MCF 10A (cell line): ENCODE measurements around the gene TSFM. TPM values are rescaled to one million over a fixed set of nuclear protein-coding genes. Genes with fewer than 3 reads are reported as not detected.

Source experiments
- BruUV-seq: library from RNA; stranded (reverse); fragments of 400-500 nt; replicated peaks from 2 replicates; lab custom pipeline; 2021; lab: Mats Ljungman, UMichigan
- CTCF ChIA-PET: fragments of 300-600 bp; sonication (Branson Sonifier 250); formaldehyde crosslinking; extraction: SDS; loops from one replicate; lab custom pipeline; 2021; ENCODE audit warnings: antibody characterized with exemption, inconsistent platforms; lab: Yijun Ruan, JAX
- POLR2A ChIA-PET: fragments of 300-600, 350-650 bp; sonication (Branson Sonifier 250); formaldehyde crosslinking; extraction: SDS; loops from one replicate; lab custom pipeline; 2020; ENCODE audit warnings: antibody characterized with exemption, inconsistent platforms; lab: Yijun Ruan, JAX
- DNase-seq: peaks from one replicate; pipeline ENCODE4 v3.0.0-alpha.2; 2018; ENCODE audit not compliant: unreplicated experiment
- H3K27ac Mint-ChIP-seq: one replicate; pipeline ENCODE4 v1.8.0; 2022; ENCODE audit warnings: mild to moderate bottlenecking, low read depth, mixed read lengths; ENCODE audit not compliant: unreplicated experiment
- H3K27me3 Mint-ChIP-seq: one replicate; pipeline ENCODE4 v1.8.0; 2022; ENCODE audit warnings: mixed read lengths; ENCODE audit not compliant: insufficient read depth, unreplicated experiment
- H3K36me3 Mint-ChIP-seq: one replicate; pipeline ENCODE4 v1.8.0; 2022; ENCODE audit warnings: mild to moderate bottlenecking, moderate library complexity, mixed read lengths; ENCODE audit not compliant: insufficient read depth, unreplicated experiment
- H3K4me1 Mint-ChIP-seq: one replicate; pipeline ENCODE4 v1.8.0; 2022; ENCODE audit warnings: mixed read lengths; ENCODE audit not compliant: insufficient read depth, unreplicated experiment
- H3K4me3 Mint-ChIP-seq: one replicate; pipeline ENCODE4 v1.8.0; 2022; ENCODE audit warnings: mild to moderate bottlenecking, moderate library complexity, mixed read lengths; ENCODE audit not compliant: unreplicated experiment
- H3K9me3 Mint-ChIP-seq: one replicate; pipeline ENCODE4 v1.8.0; 2022; ENCODE audit warnings: mixed read lengths; ENCODE audit not compliant: unreplicated experiment
- CTCF ChIP-seq: fragments of 200-600 bp; IDR thresholded peaks from one replicate; pipeline ENCODE4 v1.8.0; 2022; ENCODE audit warnings: antibody characterized with exemption, mild to moderate bottlenecking; ENCODE audit not compliant: unreplicated experiment
- intact Hi-C: fragments of 100-400 bp; cut with micrococcal nuclease; formaldehyde crosslinking; loops from 2 replicates; pipeline ENCODE4 v1.14.1; 2022
- total RNA-seq: library from RNA; stranded (reverse); gene quantifications from 2 replicates; pipeline ENCODE4 v1.2.3, GENCODE V29; 2022

TSFM gene
- total RNA-seq, 1 experiment from 2014 or later = 32.6 TPM

GRCh38 chr12:57834086-57834876 lies 51.7 kb downstream of the TSFM start:
- no TSS peak for BruUV-seq
- Mint-ChIP-seq H3K4me1 (peaks cover 31% of the 10 kb centered on the region), H3K27ac (no peak overlapping the region), H3K9me3 (no peaks in the 10 kb centered on the region), H3K27me3 (no peaks in the 10 kb centered on the region), H3K4me3 (no peak overlapping the region), H3K36me3 (peaks cover 23% of the 10 kb centered on the region)
- no peak for TF ChIP-seq CTCF
- DNase-seq = no peak
- intact Hi-C loops = no loop called here
- POLR2A ChIA-PET = interaction anchor here (1.3 kb wide), 1 partner anchor 63 kb away, joined by 5 read pairs; no protein-coding TSS in a partner anchor
- CTCF ChIA-PET = interaction anchor here (0.7 to 6.8 kb wide), 5 partner anchors 31 to 305 kb away, joined by 4 to 138 read pairs (median 12); no protein-coding TSS in a partner anchor

- Mint-ChIP-seq H3K4me1 (peaks cover 36% of the 10 kb centered on the region), H3K9me3 (no peaks in the 10 kb centered on the region), H3K4me3 (peak overlapping the region; percentile 46), H3K27ac (peak overlapping the region; percentile 59), H3K36me3 (peaks cover 14% of the 10 kb centered on the region), H3K27me3 (no peaks in the 10 kb centered on the region)
- intact Hi-C loops = no loop called here
- TF ChIP-seq CTCF = no peak
- CTCF ChIA-PET = interaction anchor here (0.8 to 6.8 kb wide), 7 partner anchors 9 to 69 kb away, joined by 3 to 138 read pairs (median 8); no protein-coding TSS in a partner anchor
- DNase-seq = no peak
- BruUV-seq = no TSS peak
- POLR2A ChIA-PET = interaction anchor here (0.7 to 3.4 kb wide), 13 partner anchors 10 to 68 kb away, joined by 3 to 38 read pairs (median 5); partner anchors contain the start of genes AVIL, CTDSP2 and TSFM
Measured at GRCh38 chr12:57835366-57836288, 53.0 kb downstream of the TSFM start.

GRCh38 chr12:57836442-57837375 lies 54.1 kb downstream of the TSFM start:
- peak overlapping the region; percentile 46 for H3K4me3 Mint-ChIP-seq
- no peaks in the 10 kb centered on the region for H3K9me3 Mint-ChIP-seq
- POLR2A ChIA-PET = interaction anchor here (0.6 to 3.4 kb wide), 14 partner anchors 9 to 75 kb away, joined by 3 to 38 read pairs (median 5); partner anchors contain the start of genes CTDSP2 and TSFM
- intact Hi-C loops = no loop called here
- TF ChIP-seq CTCF = no peak
- no peaks in the 10 kb centered on the region for H3K27me3 Mint-ChIP-seq
- peak; percentile 60 for DNase-seq
- H3K36me3 Mint-ChIP-seq = peaks cover 8% of the 10 kb centered on the region
- peaks cover 41% of the 10 kb centered on the region for H3K4me1 Mint-ChIP-seq
- peak overlapping the region; percentile 59 for H3K27ac Mint-ChIP-seq
- CTCF ChIA-PET = interaction anchor here (0.6 to 6.8 kb wide), 8 partner anchors 8 to 68 kb away, joined by 4 to 138 read pairs (median 7); no protein-coding TSS in a partner anchor
- no TSS peak for BruUV-seq
